HepG2 (cell line): ENCODE measurements around the gene COMP. TPM values are rescaled to one million over a fixed set of nuclear protein-coding genes. Genes with fewer than 3 reads are reported as not detected.

Experiments
- ATF1 ChIP-seq: IDR thresholded peaks from 2 replicates; pipeline ENCODE4 v1.6.1; 2016; ENCODE audit warnings: mild to moderate bottlenecking, control low read depth
- ATM ChIP-seq: fragments of 450-650 bp; IDR thresholded peaks from 2 replicates; pipeline ENCODE4 v1.7.1; 2017; ENCODE audit warnings: mild to moderate bottlenecking, borderline replicate concordance
- BRF2 ChIP-seq: sonication (generic); formaldehyde crosslinking; IDR thresholded peaks from 2 replicates; pipeline ENCODE4 v1.8.1; 2022; ENCODE audit warnings: mild to moderate bottlenecking, missing genetic modification reagents
- MAF1 ChIP-seq: sonication (generic); formaldehyde crosslinking; IDR thresholded peaks from 2 replicates; pipeline ENCODE4 v1.5.0; 2020; ENCODE audit warnings: missing genetic modification reagents, borderline replicate concordance
- MBD4 ChIP-seq: IDR thresholded peaks from 2 replicates; pipeline ENCODE4 v1.6.1; 2012; ENCODE audit warnings: low read length, inconsistent platforms, borderline replicate concordance
- RARA ChIP-seq: IDR thresholded peaks from 2 replicates; pipeline ENCODE4 v1.6.1; 2016; ENCODE audit warnings: missing genetic modification reagents, missing compliant biosample characterization
- RBM39 ChIP-seq: fragments of 200-400 bp; formaldehyde crosslinking; IDR thresholded peaks from one replicate; pipeline ENCODE4 v1.6.1; 2018; ENCODE audit warnings: antibody characterized with exemption, mild to moderate bottlenecking, low read depth, low read length; ENCODE audit not compliant: poor library complexity, severe bottlenecking
- ZNF224 ChIP-seq: sonication (generic); formaldehyde crosslinking; IDR thresholded peaks from 2 replicates; pipeline ENCODE4 v1.5.0; 2020; ENCODE audit warnings: mild to moderate bottlenecking, missing genetic modification reagents
- ZNF33B ChIP-seq: sonication (generic); formaldehyde crosslinking; IDR thresholded peaks from 2 replicates; pipeline ENCODE4 v1.5.1; 2020; ENCODE audit warnings: mild to moderate bottlenecking, missing genetic modification reagents
- polyA plus RNA-seq, 8 experiments: library from polyadenylated mRNA; depleted of rRNA in 3 of 8; stranded (reverse) in 7 of 8; unstranded in 1 of 8; fragments of >200 nt; fragmentation: Illumina TruSeq in 4 of 8; extraction: Trizol in 4 of 8; gene quantifications; 2 replicates each; pipeline versions ENCODE4 v1.2.1 to v1.2.3, GENCODE V29; 2011 to 2016; ENCODE audit warnings: low read depth in 4 of 8, missing spikeins in 1 of 8, mixed read lengths in 1 of 8; ENCODE audit not compliant: insufficient read depth in 1 of 8
- total RNA-seq, 5 experiments: library from RNA; depleted of rRNA; stranded (reverse); fragments of >200 nt; fragmentation: Illumina TruSeq; extraction: Trizol; gene quantifications; 2 replicates each; pipeline ENCODE4 v1.2.3, GENCODE V29; 2016; ENCODE audit warnings: low read depth in 1 of 5
- TF ChIP-seq, protein P1 (sequence below): sonication (generic); formaldehyde crosslinking; IDR thresholded peaks from 2 replicates; pipeline ENCODE4 v1.8.1; 2023; ENCODE audit warnings: mild to moderate bottlenecking, moderate library complexity, missing genetic modification reagents
- TF ChIP-seq, protein P2 (sequence below): sonication (generic); formaldehyde crosslinking; IDR thresholded peaks from 2 replicates; pipeline ENCODE4 v1.4.0; 2020; ENCODE audit warnings: missing genetic modification reagents
- TF ChIP-seq, protein P3 (sequence below): sonication (generic); formaldehyde crosslinking; conservative IDR thresholded peaks from 2 replicates; pipeline ENCODE4 v1.8.0; 2022; ENCODE audit warnings: low read depth, missing genetic modification reagents

Gene COMP
- total and polyA plus RNA-seq, 2 of the 13 experiments (the other 11 are each of a cell fraction or from before 2014, with no cell fraction given) = 0.04 to 0.13 TPM

DNA sequence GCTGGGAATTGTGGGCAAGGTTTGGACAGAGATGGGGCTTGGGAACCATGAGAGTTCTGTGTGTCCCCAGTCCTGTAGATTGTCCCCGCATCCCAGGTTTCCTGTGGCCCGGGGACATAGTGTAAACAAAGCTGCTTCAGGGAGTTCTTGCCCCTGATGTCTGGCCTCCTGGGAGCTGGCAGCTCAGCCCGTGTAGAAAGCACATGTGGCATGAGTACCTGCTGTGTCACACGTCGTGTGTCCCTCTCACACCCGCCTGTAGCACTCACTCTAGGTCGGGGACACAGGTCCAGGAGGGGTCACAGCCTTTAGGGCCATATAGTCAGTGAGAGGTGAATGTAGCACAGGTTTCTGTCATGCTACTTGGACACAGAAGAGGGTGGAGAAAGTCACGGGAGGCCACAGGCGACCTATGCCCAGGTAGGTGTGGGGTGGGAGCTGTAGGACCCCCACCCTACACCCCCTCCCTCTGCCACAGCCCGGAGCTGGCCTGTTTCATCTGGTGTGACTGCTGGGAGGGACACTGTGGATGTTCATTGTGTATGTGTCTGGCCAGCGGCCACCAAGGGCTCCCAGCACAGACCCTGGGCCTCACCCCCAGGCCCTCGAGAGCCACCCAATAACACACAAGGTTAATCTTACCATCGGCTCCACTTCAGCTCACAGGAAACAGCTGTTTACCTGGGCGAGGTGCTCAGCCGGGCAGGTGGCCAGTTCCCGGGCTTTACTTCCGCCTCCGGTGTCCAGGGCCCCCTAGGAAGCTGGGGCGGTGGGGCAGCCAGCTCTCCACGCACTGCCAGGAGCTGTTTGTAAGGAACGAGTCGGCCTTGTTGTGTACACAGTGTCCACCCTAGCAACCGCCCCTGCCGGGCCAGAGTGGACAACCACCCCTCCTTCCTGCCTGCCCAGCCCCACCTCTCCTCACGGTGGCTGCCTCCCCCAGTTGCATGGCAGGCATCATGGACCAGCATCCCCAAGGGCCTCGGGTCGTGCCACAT is 49.7 kb downstream of the COMP start (continued):
- TF ChIP-seq, protein P1, sequence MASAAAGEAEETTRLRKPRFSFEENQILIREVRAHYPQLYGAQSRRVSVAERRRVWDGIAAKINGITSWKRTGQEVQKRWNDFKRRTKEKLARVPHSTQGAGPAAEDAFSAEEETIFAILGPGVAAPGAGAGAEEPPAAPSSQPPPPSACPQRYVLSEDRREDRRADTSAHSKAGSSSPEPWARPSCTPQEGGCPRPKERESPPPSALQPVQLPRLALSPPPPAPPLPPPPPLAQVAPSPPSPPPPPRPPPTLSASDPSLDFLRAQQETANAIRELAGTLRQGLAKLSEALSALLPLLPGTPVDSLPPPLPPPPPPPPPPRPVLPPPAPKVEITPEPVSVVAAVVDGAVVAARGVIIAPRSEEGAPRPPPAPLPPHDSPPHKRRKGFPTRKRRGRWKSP = peak; percentile 43; the same call in 1 of the 2 replicates
- TF ChIP-seq ZNF224 = no peak
- no peak for TF ChIP-seq BRF2 (CRISPR knock-in tag)
- no peak for TF ChIP-seq MAF1 (CRISPR knock-in tag)
- TF ChIP-seq, protein P2, sequence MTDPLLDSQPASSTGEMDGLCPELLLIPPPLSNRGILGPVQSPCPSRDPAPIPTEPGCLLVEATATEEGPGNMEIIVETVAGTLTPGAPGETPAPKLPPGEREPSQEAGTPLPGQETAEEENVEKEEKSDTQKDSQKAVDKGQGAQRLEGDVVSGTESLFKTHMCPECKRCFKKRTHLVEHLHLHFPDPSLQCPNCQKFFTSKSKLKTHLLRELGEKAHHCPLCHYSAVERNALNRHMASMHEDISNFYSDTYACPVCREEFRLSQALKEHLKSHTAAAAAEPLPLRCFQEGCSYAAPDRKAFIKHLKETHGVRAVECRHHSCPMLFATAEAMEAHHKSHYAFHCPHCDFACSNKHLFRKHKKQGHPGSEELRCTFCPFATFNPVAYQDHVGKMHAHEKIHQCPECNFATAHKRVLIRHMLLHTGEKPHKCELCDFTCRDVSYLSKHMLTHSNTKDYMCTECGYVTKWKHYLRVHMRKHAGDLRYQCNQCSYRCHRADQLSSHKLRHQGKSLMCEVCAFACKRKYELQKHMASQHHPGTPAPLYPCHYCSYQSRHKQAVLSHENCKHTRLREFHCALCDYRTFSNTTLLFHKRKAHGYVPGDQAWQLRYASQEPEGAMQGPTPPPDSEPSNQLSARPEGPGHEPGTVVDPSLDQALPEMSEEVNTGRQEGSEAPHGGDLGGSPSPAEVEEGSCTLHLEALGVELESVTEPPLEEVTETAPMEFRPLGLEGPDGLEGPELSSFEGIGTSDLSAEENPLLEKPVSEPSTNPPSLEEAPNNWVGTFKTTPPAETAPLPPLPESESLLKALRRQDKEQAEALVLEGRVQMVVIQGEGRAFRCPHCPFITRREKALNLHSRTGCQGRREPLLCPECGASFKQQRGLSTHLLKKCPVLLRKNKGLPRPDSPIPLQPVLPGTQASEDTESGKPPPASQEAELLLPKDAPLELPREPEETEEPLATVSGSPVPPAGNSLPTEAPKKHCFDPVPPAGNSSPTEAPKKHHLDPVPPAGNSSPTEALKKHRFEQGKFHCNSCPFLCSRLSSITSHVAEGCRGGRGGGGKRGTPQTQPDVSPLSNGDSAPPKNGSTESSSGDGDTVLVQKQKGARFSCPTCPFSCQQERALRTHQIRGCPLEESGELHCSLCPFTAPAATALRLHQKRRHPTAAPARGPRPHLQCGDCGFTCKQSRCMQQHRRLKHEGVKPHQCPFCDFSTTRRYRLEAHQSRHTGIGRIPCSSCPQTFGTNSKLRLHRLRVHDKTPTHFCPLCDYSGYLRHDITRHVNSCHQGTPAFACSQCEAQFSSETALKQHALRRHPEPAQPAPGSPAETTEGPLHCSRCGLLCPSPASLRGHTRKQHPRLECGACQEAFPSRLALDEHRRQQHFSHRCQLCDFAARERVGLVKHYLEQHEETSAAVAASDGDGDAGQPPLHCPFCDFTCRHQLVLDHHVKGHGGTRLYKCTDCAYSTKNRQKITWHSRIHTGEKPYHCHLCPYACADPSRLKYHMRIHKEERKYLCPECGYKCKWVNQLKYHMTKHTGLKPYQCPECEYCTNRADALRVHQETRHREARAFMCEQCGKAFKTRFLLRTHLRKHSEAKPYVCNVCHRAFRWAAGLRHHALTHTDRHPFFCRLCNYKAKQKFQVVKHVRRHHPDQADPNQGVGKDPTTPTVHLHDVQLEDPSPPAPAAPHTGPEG (CRISPR knock-in tag) = no peak
- no peak for TF ChIP-seq RBM39
- no peak for TF ChIP-seq ZNF33B (CRISPR knock-in tag)
- TF ChIP-seq MBD4 = no peak
- TF ChIP-seq RARA (CRISPR knock-in tag) = peak; percentile 55
- TF ChIP-seq ATM = no peak
- no peak for TF ChIP-seq ATF1 (CRISPR knock-in tag)
- TF ChIP-seq, protein P3, sequence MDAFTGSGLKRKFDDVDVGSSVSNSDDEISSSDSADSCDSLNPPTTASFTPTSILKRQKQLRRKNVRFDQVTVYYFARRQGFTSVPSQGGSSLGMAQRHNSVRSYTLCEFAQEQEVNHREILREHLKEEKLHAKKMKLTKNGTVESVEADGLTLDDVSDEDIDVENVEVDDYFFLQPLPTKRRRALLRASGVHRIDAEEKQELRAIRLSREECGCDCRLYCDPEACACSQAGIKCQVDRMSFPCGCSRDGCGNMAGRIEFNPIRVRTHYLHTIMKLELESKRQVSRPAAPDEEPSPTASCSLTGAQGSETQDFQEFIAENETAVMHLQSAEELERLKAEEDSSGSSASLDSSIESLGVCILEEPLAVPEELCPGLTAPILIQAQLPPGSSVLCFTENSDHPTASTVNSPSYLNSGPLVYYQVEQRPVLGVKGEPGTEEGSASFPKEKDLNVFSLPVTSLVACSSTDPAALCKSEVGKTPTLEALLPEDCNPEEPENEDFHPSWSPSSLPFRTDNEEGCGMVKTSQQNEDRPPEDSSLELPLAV (CRISPR knock-in tag) = no peak
